Sigmoid colon (tissue), 4 donors: ENCODE results near the gene CDC42BPB.

Source experiments
- POLR2A ChIP-seq, 2 donors: fragments of 450-650 bp; IDR thresholded peaks; one replicate each; pipeline ENCODE4 v1.6.1; 2016; ENCODE audit warnings: antibody characterized with exemption in 2 of 2, mild to moderate bottlenecking in 2 of 2, moderate library complexity in 2 of 2
- POLR2AphosphoS5 ChIP-seq, 4 donors: sonication (generic); formaldehyde crosslinking; IDR thresholded peaks; one replicate each; pipeline ENCODE4 v1.6.1; 2017; ENCODE audit warnings: antibody characterized with exemption in 4 of 4
- TF ChIP-seq, protein P1 (sequence below), 4 experiments: fragments of 450-650 bp in 3 of 4; fragments of 200-600 bp in 1 of 4; IDR thresholded peaks; one replicate each; pipeline ENCODE4 v1.5.1; 2016 to 2019; ENCODE audit warnings: antibody characterized with exemption in 4 of 4, mild to moderate bottlenecking in 3 of 4, moderate library complexity in 2 of 4

DNA sequence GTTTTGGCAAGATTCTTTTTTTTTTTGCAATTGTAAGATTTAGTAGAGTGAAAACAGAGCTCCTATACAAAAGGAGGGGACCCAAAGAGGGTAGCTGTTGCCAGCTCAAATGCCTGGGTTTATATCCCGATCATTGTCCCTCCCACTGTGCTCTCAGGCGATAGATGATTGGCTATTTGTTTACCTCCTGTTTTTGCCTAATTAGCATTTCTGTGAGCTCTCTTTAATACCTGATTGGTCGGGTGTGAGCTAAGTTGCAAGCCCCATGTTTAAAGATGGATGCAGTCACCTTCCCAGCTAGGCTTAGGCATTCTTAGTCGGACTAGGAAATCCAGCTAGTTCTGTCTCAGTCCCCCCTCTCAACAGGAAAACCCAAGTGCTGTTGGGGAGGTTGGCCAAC is 39.0 kb upstream of the CDC42BPB start:
- TF ChIP-seq, protein P1, sequence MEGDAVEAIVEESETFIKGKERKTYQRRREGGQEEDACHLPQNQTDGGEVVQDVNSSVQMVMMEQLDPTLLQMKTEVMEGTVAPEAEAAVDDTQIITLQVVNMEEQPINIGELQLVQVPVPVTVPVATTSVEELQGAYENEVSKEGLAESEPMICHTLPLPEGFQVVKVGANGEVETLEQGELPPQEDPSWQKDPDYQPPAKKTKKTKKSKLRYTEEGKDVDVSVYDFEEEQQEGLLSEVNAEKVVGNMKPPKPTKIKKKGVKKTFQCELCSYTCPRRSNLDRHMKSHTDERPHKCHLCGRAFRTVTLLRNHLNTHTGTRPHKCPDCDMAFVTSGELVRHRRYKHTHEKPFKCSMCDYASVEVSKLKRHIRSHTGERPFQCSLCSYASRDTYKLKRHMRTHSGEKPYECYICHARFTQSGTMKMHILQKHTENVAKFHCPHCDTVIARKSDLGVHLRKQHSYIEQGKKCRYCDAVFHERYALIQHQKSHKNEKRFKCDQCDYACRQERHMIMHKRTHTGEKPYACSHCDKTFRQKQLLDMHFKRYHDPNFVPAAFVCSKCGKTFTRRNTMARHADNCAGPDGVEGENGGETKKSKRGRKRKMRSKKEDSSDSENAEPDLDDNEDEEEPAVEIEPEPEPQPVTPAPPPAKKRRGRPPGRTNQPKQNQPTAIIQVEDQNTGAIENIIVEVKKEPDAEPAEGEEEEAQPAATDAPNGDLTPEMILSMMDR (IDR thresholded peaks at IDR 0.05): no peak
- TF ChIP-seq POLR2A (IDR thresholded peaks at IDR 0.05) (no peak), POLR2AphosphoS5 (IDR thresholded peaks at IDR 0.05) (no peak)
